Erythroblast (primary cell): ENCODE results near the gene MICAL2.

Experiments
- GATA1 ChIP-seq: IDR thresholded peaks from 2 replicates; pipeline ENCODE4 v1.6.1; 2011; ENCODE audit warnings: low read depth, mild to moderate bottlenecking, control low read depth, low read length, moderate library complexity
- POLR2A ChIP-seq: IDR thresholded peaks from 2 replicates; pipeline ENCODE4 v1.6.1; 2011; ENCODE audit warnings: mild to moderate bottlenecking, low read length

GRCh38 chr11:12141283-12141682, 30.9 kb downstream of the MICAL2 start:
- TF ChIP-seq POLR2A (no peak), GATA1 (no peak)
